B cell (primary cell): ENCODE results near the gene ASTN2.

Experiments
- CTCF ChIP-seq: fragments of 200-600 bp; IDR thresholded peaks from one replicate; pipeline ENCODE4 v1.8.0; 2022; ENCODE audit warnings: antibody characterized with exemption, mild to moderate bottlenecking
- EZH2 ChIP-seq: IDR thresholded peaks from 2 replicates; pipeline ENCODE4 v1.6.1; 2012; ENCODE audit warnings: borderline replicate concordance, low read depth, mild to moderate bottlenecking, moderate library complexity, low read length; ENCODE audit not compliant: insufficient read depth, poor library complexity, severe bottlenecking

DNA sequence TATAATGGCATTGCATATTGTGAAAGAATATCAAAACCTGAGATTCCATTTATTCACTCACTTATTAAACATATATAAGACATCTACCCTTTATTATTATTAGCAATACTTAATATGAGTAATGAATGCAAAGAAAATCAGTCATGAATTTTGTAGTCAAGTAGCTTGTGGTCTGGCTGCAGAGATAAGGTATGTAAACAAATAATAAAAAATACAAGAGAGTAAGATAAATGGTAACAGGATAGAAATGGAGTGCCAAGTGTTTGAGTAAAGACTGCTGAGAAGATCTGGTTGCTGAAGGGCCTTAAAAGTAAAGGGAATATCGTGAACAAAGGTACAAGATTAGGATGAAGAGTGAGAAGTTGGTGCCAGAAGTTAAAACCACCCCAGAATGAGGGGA is 709.3 kb downstream of the ASTN2 start:
- no peak for TF ChIP-seq CTCF
- TF ChIP-seq EZH2, result no peak
